Right lobe of liver (tissue), 4 donors: Measurements from ENCODE around the gene NADSYN1.

Source experiments
- CTCF ChIP-seq, 4 donors: fragments of 200-600 bp in 3 of 4; fragments of 450-650 bp in 1 of 4; IDR thresholded peaks; one replicate each; pipeline versions ENCODE4 v1.5.1 to v1.8.0; 2016 to 2022; ENCODE audit warnings: antibody characterized with exemption in 4 of 4, mild to moderate bottlenecking in 2 of 4
- POLR2A ChIP-seq: fragments of 450-650 bp; IDR thresholded peaks from one replicate; pipeline ENCODE4 v1.6.1; 2017; ENCODE audit warnings: antibody characterized with exemption, mild to moderate bottlenecking
- donor health status: DM: no; HTN: no; CAD: no.
- donor health status: DM: no; HTN: no; CAD: no.
- donor health status: DM: no; HTN: yes; CAD: no.

GRCh38 chr11:71490044-71490730, 37.2 kb downstream of the NADSYN1 start:
- no peak for TF ChIP-seq POLR2A
- no peak for TF ChIP-seq CTCF (IDR thresholded peaks at IDR 0.05)
